GM18519 (cell line): ENCODE measurements around the gene FOXL2.

ENCODE experiments used
- ATAC-seq: cut with Tn5 transposase; IDR thresholded peaks from one replicate; pipeline ENCODE4 v1.9.1; 2021; ENCODE audit warnings: mild to moderate bottlenecking, moderate library complexity; ENCODE audit not compliant: unreplicated experiment, low FRiP score

FOXL2 gene

DNA sequence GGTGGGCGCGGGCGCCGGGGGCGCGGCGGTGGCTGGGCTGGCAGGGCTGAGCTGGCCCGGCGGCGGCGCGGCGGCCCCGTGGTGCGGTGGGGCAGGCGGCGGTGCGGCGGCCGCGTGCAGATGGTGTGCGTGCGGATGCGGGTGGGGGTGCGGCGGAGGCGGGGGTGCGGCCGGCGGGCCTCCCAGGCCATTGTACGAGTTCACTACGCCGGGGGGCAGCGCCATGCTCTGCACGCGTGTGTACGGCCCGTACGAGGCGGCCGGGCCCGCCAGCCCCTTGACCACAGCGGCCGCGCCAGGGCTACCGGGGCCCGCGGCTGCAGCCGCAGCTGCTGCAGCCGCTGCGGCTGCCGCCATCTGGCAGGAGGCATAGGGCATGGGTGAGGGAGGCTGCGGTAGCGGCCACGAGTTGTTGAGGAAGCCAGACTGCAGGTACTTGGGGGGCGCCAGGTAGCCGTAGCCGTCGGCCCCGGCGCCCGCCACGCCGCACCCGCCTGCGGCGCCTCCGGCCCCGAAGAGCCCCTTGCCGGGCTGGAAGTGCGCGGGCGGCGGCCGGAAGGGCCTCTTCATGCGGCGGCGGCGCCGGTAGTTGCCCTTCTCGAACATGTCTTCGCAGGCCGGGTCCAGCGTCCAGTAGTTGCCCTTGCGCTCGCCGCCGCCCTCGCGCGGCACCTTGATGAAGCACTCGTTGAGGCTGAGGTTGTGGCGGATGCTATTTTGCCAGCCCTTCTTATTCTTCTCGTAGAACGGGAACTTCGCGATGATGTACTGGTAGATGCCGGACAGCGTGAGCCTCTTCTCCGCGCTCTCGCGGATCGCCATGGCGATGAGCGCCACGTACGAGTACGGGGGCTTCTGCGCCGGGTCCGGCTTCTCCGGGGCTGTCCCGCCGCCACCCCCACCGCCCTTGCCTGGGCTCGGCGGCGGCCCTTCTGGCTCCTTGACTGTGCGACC lies 951 bp downstream of the FOXL2 start:
- no peak for ATAC-seq

GRCh38 chr3:138944929-138945708 lies 1.8 kb downstream of the FOXL2 start:
- no peak for ATAC-seq

DNA sequence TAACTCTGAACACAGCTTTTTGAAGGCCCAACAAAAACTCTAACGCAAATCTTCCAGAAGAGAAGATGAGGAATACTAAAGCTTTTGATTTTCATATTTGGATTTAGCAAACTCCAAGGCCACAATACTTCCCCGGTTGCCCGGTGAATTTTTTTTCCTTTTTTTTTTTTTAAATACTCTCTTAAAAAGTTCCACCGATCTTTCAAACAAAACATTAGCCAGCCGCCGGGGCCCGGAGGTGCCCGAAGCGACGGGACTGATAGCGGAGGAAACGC lies 2.3 kb downstream of the FOXL2 start:
- no peak for ATAC-seq

DNA sequence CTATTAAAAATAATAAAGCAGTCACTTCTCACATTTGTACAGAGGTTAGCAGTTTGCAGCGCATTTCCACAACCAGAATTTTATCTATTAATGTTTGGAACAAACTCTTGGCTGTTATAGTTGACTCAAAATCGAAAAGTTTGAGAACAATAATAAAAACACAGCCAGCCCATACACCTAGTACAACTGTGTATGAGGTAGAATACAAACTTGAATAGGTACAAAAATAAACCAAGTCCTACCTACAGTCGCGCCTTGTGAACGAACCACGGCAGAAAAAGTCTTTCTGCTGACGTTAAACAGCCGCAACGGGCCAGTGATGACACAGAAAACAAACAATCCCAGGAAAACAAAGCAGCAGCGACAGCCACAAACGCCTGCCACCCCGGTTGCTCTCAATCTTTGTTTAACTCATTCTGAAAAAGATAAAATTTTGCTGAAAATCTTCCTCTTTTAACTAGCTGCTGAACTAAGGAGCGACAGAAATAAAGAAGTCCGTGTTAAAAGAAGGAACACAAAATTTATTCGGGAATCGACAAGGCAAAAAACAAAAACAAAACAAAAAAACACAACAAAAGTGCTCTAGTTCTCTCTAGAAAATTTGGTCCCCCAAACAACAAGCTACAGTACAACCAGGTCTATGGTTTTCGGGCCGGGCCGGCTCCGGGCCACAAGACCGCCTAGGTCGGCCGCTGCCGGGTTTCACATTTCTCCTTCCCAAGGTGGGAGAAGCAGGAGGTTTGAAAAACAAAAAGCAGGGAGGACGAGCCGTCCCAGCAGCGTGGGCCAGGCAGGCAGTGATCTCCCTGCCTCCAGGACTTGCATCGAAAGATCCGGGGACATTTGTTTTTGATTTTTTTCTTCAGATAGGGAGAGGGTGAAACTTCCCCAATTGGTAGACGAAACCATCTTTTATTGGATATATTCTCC lies 2.9 kb downstream of the FOXL2 start:
- no peak for ATAC-seq

GRCh38 chr3:138942861-138943623 lies 3.9 kb downstream of the FOXL2 start:
- ATAC-seq = no peak

DNA sequence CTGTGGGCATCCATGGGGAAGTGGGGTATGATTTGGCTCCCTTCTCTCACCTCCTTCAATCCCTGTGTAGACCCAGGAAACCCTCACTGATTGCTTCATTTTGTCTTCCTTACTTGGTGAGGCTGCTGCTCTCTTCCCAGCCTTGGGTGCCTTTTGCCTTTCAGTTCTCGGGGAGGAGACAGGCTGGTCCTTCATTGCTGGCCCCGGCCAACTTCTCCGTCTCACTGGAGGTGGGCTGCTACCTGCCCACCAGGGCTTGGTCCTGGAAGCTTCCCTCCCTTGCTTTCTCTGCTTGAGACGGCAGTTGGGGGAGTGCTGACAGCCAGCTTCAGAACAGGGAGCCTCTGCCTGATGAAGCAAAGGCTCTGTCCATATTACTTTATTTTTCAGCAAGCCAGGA lies 4.7 kb downstream of the FOXL2 start:
- no peak for ATAC-seq

DNA sequence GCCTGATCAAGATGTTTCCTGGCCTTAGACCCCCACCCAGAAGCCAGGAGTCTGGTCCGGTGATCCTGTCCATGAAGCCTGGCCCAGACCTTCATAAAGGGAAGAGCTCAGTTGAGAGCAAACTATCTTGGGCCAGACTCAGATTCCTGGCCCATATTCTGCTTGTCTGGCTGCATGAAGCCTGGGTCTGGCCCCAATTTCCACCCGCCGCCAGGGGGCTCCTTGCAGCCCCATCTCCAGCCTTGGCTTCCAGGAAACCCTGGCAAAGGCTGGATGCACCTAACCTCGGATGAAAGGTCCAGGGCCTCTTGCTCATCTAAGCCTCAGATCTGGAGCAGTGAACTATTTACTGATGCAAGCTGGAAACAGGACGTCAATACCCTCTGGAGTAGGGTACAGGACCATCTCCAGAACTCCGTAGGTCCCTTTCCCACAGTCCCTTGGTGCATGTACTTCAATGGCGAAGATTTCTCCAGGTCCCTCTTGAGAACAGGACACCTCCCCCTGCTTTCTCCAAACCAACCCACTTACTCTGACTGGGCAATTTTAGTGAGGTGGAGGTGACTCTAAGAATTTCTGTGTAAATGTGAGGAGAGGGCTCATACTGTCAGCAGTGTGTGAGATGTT lies 5.6 kb downstream of the FOXL2 start:
- no peak for ATAC-seq

- no peak for ATAC-seq
Observed at GRCh38 chr3:138940446-138940845, 6.5 kb downstream of the FOXL2 start.

DNA sequence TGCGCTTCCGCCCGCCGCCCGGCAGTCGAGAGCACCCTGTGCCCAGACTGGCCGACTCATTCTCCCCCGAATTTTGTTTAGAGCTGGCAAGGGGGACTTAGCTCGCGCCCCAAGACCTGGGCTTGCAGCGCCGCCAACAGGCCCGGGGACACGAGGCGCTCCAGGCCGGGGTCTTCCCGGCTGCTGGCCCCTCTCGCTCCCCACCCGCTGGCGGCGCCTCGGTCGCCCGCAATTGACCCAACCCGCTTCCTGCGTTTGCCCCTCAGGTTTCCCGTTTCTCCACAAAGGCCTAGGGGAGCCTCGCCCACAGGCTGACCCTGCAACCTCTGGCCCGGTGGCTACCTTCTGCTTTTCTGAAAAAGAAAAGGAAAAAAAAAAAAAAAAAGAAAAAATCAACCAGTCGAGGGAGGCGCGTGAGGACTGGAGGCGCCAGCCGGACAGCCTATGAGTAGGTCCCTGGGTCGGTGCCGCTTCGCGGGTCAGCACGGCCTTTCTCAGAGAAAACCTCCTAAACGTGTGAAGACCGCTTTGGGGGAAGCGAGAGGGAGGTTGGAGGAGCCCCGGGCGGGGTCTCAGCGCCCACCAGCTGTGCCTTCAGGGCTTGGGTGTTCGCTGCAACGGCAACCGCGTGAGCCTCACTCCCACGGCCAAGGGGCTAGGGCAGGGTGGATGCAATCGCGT lies 7.2 kb downstream of the FOXL2 start:
- no peak for ATAC-seq

- no peak for ATAC-seq
Observed at GRCh38 chr3:138938877-138939560, 7.9 kb downstream of the FOXL2 start.

DNA sequence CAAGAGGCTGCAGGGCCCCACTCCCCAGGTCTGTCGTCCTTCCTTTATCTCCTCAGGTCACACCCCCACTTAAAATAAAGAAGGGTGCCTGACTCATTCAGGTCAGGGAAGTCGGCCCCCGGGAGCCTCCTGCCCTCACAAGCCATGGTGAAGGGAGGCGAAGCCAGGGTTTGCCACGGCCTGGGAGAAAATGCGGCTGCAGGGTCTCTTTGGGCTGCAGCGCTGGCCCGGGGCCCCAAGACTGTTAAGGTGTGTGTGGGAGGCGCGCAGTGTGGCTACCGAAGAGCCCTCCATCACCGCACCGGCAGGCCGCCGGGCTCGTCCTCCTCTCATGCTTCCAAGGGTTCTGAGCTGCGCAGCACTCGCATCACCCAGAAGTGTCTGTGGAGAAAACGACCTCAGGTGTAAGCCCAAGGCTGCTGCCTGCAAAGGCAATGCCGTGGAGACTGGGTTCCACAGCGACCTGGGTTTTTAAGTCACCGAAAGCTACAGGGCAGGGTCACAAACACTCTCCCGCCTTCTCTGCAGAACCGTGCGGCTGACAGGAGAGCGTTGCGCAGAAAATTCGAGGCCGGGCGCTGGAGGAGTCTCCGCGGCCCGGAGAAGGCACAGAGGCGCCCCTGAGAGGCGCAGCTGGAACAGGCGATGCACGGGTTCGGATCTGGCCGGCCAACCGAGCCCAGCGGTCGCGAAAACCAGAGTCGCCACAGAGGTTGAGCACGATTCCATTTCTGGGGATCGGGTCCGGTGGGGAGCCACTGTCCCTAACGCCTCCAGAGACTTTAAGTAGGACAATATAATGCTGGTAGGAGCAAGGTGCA lies 8.7 kb downstream of the FOXL2 start:
- ATAC-seq = no peak

GRCh38 chr3:138937690-138938055 lies 9.3 kb downstream of the FOXL2 start:
- no peak for ATAC-seq

- ATAC-seq = no peak
Observed at GRCh38 chr3:138936741-138937689, 9.9 kb downstream of the FOXL2 start.

DNA sequence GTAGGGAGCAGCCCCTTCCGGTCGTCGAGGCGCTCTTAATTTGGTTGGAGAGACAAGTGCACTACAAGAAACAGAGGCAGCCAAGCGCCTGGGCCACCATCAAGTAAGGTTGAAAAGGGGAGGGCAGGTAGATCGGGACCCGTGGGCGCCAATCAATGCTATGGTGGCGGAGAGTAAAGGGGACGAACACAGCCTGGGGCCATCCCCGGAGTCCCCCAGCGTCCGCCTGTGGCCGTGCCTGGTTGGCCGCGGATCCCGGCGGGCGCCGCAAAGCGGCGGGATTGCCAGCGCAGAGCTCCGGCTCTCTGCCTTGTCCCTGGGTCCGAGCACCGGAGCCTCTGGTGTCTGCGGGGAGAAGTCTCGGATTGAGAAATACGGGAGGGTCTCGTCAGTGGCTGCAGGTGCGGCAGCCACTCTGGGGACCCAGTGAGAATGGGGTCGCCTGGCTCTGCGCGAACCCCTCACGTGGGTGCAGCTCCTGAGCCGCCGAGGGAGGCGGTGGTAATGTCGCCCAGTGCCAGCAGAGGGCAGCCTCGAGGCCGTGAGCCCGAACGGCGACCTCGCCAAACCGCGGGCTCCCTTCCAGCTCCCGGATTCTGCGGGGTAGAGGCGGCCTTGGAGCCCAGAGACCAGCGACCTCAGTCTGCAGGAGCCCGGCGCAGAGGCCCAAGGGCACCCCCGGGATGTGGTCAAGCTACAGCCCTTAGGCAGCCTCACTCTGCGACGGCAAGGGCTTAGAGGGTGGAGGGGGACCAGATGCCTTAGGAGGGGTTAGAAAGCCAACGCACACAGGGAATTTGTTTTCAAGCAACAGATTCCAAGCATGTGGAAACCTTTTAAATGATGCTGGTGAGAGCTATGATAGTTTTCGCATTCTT lies 10.8 kb downstream of the FOXL2 start:
- ATAC-seq = peak; percentile 40

- no peak for ATAC-seq
Observed at GRCh38 chr3:138935505-138935862, 11.5 kb downstream of the FOXL2 start.
